ENCODE results near the gene GAREM1.

GRCh38 chr18:32459361-32460101, 11.2 kb downstream of the GAREM1 start:
- TF ChIP-seq CTCF (IDR thresholded peaks at IDR 0.05; ENCODE audit: extremely low read depth in 1 of 2, insufficient read depth in 1 of 2, low read depth in 1 of 2, low read length in 2 of 2) (no peak), POLR2AphosphoS5 (IDR thresholded peaks at IDR 0.05; ENCODE audit: insufficient read depth, low read depth, low read length) (no peak), EZH2 (IDR thresholded peaks at IDR 0.05; ENCODE audit: borderline replicate concordance, low read depth, low read length, severe bottlenecking) (no peak), POLR2A (IDR thresholded peaks at IDR 0.05; ENCODE audit: low read depth, low read length) (no peak), MAX (IDR thresholded peaks at IDR 0.05; ENCODE audit: insufficient read depth, insufficient read length) (no peak), MYC (IDR thresholded peaks at IDR 0.05; ENCODE audit: low read depth, low read length) (no peak), GATA2 (IDR thresholded peaks at IDR 0.05; ENCODE audit: insufficient read depth, insufficient read length, low read depth, low read length) (no peak), FOS (IDR thresholded peaks at IDR 0.05; ENCODE audit: borderline replicate concordance, insufficient read depth, low read length) (no peak)

Data from endothelial cell of umbilical vein (primary cell).